NT2/D1 (cell line): ENCODE results near the gene APOOL.

Experiments
- SUZ12 ChIP-seq: IDR thresholded peaks from 2 replicates; pipeline ENCODE4 v1.6.1; 2011; ENCODE audit not compliant: insufficient read length, insufficient read depth; ENCODE audit errors: extremely low read depth
- YY1 ChIP-seq: IDR thresholded peaks from 2 replicates; pipeline ENCODE4 v1.6.1; 2011; ENCODE audit not compliant: insufficient read length, insufficient read depth

DNA sequence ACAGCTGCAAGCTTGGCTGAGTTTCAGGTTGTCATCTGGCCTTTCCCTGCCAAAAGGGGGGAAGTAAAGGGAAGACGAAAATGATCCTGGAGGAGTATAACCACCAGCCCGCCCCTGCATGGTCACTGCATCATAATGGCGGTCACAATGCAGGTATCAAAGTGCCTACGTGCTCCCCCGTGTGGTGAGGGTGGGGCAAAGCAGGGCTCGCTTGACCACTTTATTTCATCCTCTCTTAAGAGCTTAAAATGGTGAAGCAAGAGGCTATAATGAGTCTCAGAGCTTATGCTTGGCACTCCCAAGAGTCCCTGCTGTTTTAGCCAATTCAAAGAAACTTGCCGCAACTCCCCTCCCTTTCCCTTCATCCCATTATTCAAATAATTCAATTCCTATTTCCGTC lies 105.6 kb downstream of the APOOL start:
- no peak for TF ChIP-seq YY1
- no peak for TF ChIP-seq SUZ12
